Loucy (cell line): ENCODE measurements around the gene ZSCAN16.

Experiments used
- H2AFZ ChIP-seq: fragments of 200-600 bp; sonication (generic); 2 replicates; pipeline ENCODE4 v1.6.0; 2016; ENCODE audit warnings: antibody characterized with exemption, mild to moderate bottlenecking, low read length, moderate library complexity
- H3F3A ChIP-seq: fragments of 200-600 bp; 2 replicates; pipeline ENCODE4 v1.6.0; 2016; ENCODE audit warnings: antibody characterized with exemption, low read depth, mild to moderate bottlenecking
- H3K27me3 ChIP-seq: fragments of 200-600 bp; sonication (generic); 2 replicates; pipeline ENCODE4 v1.6.1; 2014; ENCODE audit warnings: low read length, mild to moderate bottlenecking; ENCODE audit not compliant: insufficient read depth, poor library complexity, severe bottlenecking
- H3K36me3 ChIP-seq: fragments of 200-600 bp; sonication (generic); 2 replicates; pipeline ENCODE4 v1.6.1; 2016; ENCODE audit warnings: low read length; ENCODE audit not compliant: insufficient read depth
- H3K4me1 ChIP-seq: fragments of 200-600 bp; sonication (generic); 2 replicates; pipeline ENCODE4 v1.5.1; 2014; ENCODE audit warnings: low read length, mild to moderate bottlenecking; ENCODE audit not compliant: insufficient read depth, poor library complexity, severe bottlenecking
- H3K4me2 ChIP-seq: fragments of 200-600 bp; sonication (generic); 2 replicates; pipeline ENCODE4 v1.6.0; 2014; ENCODE audit warnings: antibody characterized with exemption, low read length, low read depth, mild to moderate bottlenecking; ENCODE audit not compliant: poor library complexity, severe bottlenecking
- H3K4me3 ChIP-seq: fragments of 200-600 bp; sonication (generic); 2 replicates; pipeline ENCODE4 v1.5.1; 2014; ENCODE audit warnings: low read length, mild to moderate bottlenecking, mixed read lengths; ENCODE audit not compliant: poor library complexity, severe bottlenecking
- H3K79me2 ChIP-seq: fragments of 200-600 bp; sonication (generic); 2 replicates; pipeline ENCODE4 v1.6.1; 2014; ENCODE audit warnings: low read length; ENCODE audit not compliant: insufficient read depth
- H3K9ac ChIP-seq: fragments of 200-600 bp; sonication (generic); 2 replicates; pipeline ENCODE4 v1.6.0; 2014; ENCODE audit warnings: mild to moderate bottlenecking, low read depth, low read length, moderate library complexity; ENCODE audit not compliant: poor library complexity, severe bottlenecking
- H3K9me2 ChIP-seq: fragments of 200-600 bp; sonication (generic); replicated peaks from 2 replicates; pipeline ENCODE4 v1.6.1; 2016; ENCODE audit warnings: low read depth, low read length, mixed read lengths
- H3K9me3 ChIP-seq: fragments of 200-600 bp; sonication (generic); 2 replicates; pipeline ENCODE4 v1.6.1; 2014; ENCODE audit warnings: mild to moderate bottlenecking, antibody characterized with exemption, low read length, low read depth; ENCODE audit not compliant: insufficient read depth
- H4K20me1 ChIP-seq: fragments of 200-600 bp; sonication (generic); 2 replicates; pipeline ENCODE4 v1.6.0; 2014; ENCODE audit warnings: antibody characterized with exemption, low read length, mild to moderate bottlenecking; ENCODE audit not compliant: insufficient read depth, poor library complexity, severe bottlenecking
- EZH2phosphoT487 ChIP-seq: fragments of 200-600 bp; IDR thresholded peaks from 2 replicates; pipeline ENCODE4 v1.6.1; 2018; ENCODE audit warnings: antibody characterized with exemption, mild to moderate bottlenecking, moderate library complexity, borderline replicate concordance
- TF ChIP-seq, protein P1 (sequence below): fragments of 200-600 bp; sonication (generic); conservative IDR thresholded peaks from 2 replicates; pipeline ENCODE4 v1.5.1; 2014; ENCODE audit warnings: mild to moderate bottlenecking, antibody characterized with exemption, low read length

The ZSCAN16 gene

DNA sequence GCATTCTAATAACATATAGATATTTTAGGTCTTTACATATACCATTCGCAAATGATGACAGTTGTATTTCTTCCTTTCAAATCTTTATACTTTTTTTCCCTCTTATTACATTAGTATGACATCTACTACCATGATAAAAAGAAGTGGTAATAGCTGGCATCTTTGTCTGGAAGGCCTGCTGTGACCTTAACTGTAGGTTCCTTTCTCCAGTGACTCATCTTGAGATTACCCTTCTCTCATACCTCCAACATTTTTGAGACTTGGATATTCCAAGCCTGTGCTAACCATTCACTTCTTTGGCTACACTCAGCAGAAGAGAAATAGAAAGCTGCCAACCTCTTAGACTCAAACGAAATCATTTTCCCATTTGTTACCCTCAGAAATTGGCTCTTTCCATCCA, 47.6 kb downstream of the ZSCAN16 start:
- no peaks in the 10 kb centered on the region for H4K20me1 ChIP-seq
- H3K4me2 ChIP-seq, result no peak overlapping the region
- H3K9ac ChIP-seq, result no peak overlapping the region
- H3K79me2 ChIP-seq, result no peaks in the 10 kb centered on the region
- no peak overlapping the region for H2AFZ ChIP-seq
- H3F3A ChIP-seq, result no peaks in the 10 kb centered on the region
- no peaks in the 10 kb centered on the region for H3K9me3 ChIP-seq
- no peaks in the 10 kb centered on the region for H3K27me3 ChIP-seq
- H3K36me3 ChIP-seq, result no peaks in the 10 kb centered on the region
- TF ChIP-seq, protein P1, sequence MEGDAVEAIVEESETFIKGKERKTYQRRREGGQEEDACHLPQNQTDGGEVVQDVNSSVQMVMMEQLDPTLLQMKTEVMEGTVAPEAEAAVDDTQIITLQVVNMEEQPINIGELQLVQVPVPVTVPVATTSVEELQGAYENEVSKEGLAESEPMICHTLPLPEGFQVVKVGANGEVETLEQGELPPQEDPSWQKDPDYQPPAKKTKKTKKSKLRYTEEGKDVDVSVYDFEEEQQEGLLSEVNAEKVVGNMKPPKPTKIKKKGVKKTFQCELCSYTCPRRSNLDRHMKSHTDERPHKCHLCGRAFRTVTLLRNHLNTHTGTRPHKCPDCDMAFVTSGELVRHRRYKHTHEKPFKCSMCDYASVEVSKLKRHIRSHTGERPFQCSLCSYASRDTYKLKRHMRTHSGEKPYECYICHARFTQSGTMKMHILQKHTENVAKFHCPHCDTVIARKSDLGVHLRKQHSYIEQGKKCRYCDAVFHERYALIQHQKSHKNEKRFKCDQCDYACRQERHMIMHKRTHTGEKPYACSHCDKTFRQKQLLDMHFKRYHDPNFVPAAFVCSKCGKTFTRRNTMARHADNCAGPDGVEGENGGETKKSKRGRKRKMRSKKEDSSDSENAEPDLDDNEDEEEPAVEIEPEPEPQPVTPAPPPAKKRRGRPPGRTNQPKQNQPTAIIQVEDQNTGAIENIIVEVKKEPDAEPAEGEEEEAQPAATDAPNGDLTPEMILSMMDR, result no peak
- no peak for TF ChIP-seq EZH2phosphoT487
- no peak overlapping the region for H3K4me3 ChIP-seq
- H3K9me2 ChIP-seq, result no peaks in the 10 kb centered on the region
- no peaks in the 10 kb centered on the region for H3K4me1 ChIP-seq

GRCh38 chr6:28176373-28176772, 52.0 kb downstream of the ZSCAN16 start:
- no peak overlapping the region for H3K4me3 ChIP-seq
- H3K9me3 ChIP-seq, result no peaks in the 10 kb centered on the region
- H3K9me2 ChIP-seq, result no peaks in the 10 kb centered on the region
- H3K4me1 ChIP-seq, result peaks cover 4% of the 10 kb centered on the region
- H3K36me3 ChIP-seq, result no peaks in the 10 kb centered on the region
- H3K9ac ChIP-seq, result no peak overlapping the region
- H3K79me2 ChIP-seq, result no peaks in the 10 kb centered on the region
- no peak overlapping the region for H3K4me2 ChIP-seq
- no peaks in the 10 kb centered on the region for H3K27me3 ChIP-seq
- H3F3A ChIP-seq, result no peaks in the 10 kb centered on the region
- no peak for TF ChIP-seq EZH2phosphoT487
- TF ChIP-seq, protein P1, result no peak
- H4K20me1 ChIP-seq, result no peaks in the 10 kb centered on the region
- H2AFZ ChIP-seq, result no peak overlapping the region
